Loucy (cell line): ENCODE results near the gene CMTM8.

Experiments
- EZH2phosphoT487 ChIP-seq: fragments of 200-600 bp; IDR thresholded peaks from 2 replicates; pipeline ENCODE4 v1.6.1; 2018; ENCODE audit warnings: antibody characterized with exemption, mild to moderate bottlenecking, moderate library complexity, borderline replicate concordance
- TF ChIP-seq, protein P1 (sequence below): fragments of 200-600 bp; sonication (generic); conservative IDR thresholded peaks from 2 replicates; pipeline ENCODE4 v1.5.1; 2014; ENCODE audit warnings: mild to moderate bottlenecking, antibody characterized with exemption, low read length

DNA sequence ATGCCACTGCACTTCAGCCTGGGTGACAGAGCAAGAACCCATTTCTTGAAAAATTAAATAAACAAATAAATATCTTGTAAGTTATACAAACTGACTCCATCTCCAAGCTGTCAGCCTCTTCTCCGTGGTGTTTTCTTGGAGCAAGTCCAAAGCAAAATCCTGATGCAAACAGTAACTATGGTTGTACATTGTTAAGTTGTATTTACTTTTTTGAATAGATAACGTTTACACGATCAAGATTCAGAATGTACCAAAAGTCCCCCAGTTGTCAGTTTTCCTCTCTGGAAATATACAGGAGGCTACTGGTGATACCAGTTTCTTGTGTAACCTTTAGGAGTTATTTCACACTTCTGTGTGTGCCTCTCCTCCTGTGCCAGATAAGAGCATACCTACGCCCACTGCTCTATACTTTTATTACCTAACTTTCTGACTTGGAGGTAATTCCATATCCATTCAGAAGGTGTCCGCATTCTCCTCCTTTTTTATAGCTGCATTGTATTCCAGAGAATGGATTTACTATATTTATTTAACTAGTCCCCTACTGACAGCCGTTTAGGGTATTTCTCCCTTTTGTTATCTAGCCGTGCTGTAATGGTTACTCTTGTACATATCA, 167.3 kb downstream of the CMTM8 start:
- TF ChIP-seq, protein P1, sequence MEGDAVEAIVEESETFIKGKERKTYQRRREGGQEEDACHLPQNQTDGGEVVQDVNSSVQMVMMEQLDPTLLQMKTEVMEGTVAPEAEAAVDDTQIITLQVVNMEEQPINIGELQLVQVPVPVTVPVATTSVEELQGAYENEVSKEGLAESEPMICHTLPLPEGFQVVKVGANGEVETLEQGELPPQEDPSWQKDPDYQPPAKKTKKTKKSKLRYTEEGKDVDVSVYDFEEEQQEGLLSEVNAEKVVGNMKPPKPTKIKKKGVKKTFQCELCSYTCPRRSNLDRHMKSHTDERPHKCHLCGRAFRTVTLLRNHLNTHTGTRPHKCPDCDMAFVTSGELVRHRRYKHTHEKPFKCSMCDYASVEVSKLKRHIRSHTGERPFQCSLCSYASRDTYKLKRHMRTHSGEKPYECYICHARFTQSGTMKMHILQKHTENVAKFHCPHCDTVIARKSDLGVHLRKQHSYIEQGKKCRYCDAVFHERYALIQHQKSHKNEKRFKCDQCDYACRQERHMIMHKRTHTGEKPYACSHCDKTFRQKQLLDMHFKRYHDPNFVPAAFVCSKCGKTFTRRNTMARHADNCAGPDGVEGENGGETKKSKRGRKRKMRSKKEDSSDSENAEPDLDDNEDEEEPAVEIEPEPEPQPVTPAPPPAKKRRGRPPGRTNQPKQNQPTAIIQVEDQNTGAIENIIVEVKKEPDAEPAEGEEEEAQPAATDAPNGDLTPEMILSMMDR, result no peak
- TF ChIP-seq EZH2phosphoT487, result no peak
